HepG2 (cell line): ENCODE data around the gene NUDT7. TPM values are rescaled to one million over a fixed set of nuclear protein-coding genes. Genes with fewer than 3 reads are reported as not detected.

ENCODE experiments used
- AKAP8 ChIP-seq: sonication (generic); formaldehyde crosslinking; IDR thresholded peaks from 2 replicates; pipeline ENCODE4 v1.5.1; 2020; ENCODE audit warnings: mild to moderate bottlenecking, missing genetic modification reagents
- CENPT ChIP-seq: sonication (generic); formaldehyde crosslinking; IDR thresholded peaks from 2 replicates; pipeline ENCODE4 v1.8.0; 2022; ENCODE audit warnings: low read depth, mild to moderate bottlenecking, moderate library complexity, missing genetic modification reagents
- FOXA3 ChIP-seq: IDR thresholded peaks from 2 replicates; pipeline ENCODE4 v1.6.1; 2016; ENCODE audit warnings: missing genetic modification reagents, missing compliant biosample characterization
- HMG20A ChIP-seq: IDR thresholded peaks from 2 replicates; pipeline ENCODE4 v1.6.1; 2016; ENCODE audit warnings: borderline replicate concordance
- JDP2 ChIP-seq: sonication (generic); formaldehyde crosslinking; IDR thresholded peaks from 2 replicates; pipeline ENCODE4 v1.8.1; 2022; ENCODE audit warnings: missing genetic modification reagents, borderline replicate concordance
- MED1 ChIP-seq: sonication (generic); formaldehyde crosslinking; IDR thresholded peaks from 2 replicates; pipeline ENCODE4 v1.4.0; 2020; ENCODE audit warnings: missing genetic modification reagents
- NR2F2 ChIP-seq: IDR thresholded peaks from 2 replicates; pipeline ENCODE4 v1.6.1; 2012; ENCODE audit warnings: low read depth, inconsistent platforms, borderline replicate concordance
- PHF8 ChIP-seq: sonication (generic); formaldehyde crosslinking; IDR thresholded peaks from 2 replicates; pipeline ENCODE4 v1.5.0; 2020; ENCODE audit warnings: missing genetic modification reagents
- RFXANK ChIP-seq: IDR thresholded peaks from 2 replicates; pipeline ENCODE4 v1.6.1; 2016
- SMYD3 ChIP-seq: sonication (generic); formaldehyde crosslinking; IDR thresholded peaks from 2 replicates; pipeline ENCODE4 v1.8.1; 2023; ENCODE audit warnings: mild to moderate bottlenecking, missing genetic modification reagents
- SRY ChIP-seq: sonication (generic); formaldehyde crosslinking; IDR thresholded peaks from 2 replicates; pipeline ENCODE4 v1.8.0; 2022; ENCODE audit warnings: mild to moderate bottlenecking, missing genetic modification reagents
- STAG1 ChIP-seq: sonication (generic); formaldehyde crosslinking; IDR thresholded peaks from 2 replicates; pipeline ENCODE4 v1.4.0; 2020; ENCODE audit warnings: missing genetic modification reagents
- XBP1 ChIP-seq: sonication (generic); formaldehyde crosslinking; IDR thresholded peaks from 2 replicates; pipeline ENCODE4 v1.5.0; 2020; ENCODE audit warnings: missing genetic modification reagents
- ZNF253 ChIP-seq: sonication (generic); formaldehyde crosslinking; IDR thresholded peaks from 2 replicates; pipeline ENCODE4 v1.8.0; 2022; ENCODE audit warnings: mild to moderate bottlenecking, missing genetic modification reagents, borderline replicate concordance
- ZNF34 ChIP-seq: sonication (generic); formaldehyde crosslinking; IDR thresholded peaks from 2 replicates; pipeline ENCODE4 v1.4.0; 2020; ENCODE audit warnings: mild to moderate bottlenecking, missing genetic modification reagents, borderline replicate concordance
- ZNF567 ChIP-seq: sonication (generic); formaldehyde crosslinking; IDR thresholded peaks from 2 replicates; pipeline ENCODE4 v1.8.1; 2023; ENCODE audit warnings: mild to moderate bottlenecking, missing genetic modification reagents, borderline replicate concordance
- ZNF570 ChIP-seq: sonication (generic); formaldehyde crosslinking; IDR thresholded peaks from 2 replicates; pipeline ENCODE4 v1.4.0; 2020; ENCODE audit warnings: mild to moderate bottlenecking, missing genetic modification reagents, borderline replicate concordance
- ZNF605 ChIP-seq: sonication (generic); formaldehyde crosslinking; IDR thresholded peaks from 2 replicates; pipeline ENCODE4 v1.8.0; 2022; ENCODE audit warnings: mild to moderate bottlenecking, missing genetic modification reagents
- ZNF687 ChIP-seq: sonication (generic); formaldehyde crosslinking; IDR thresholded peaks from 2 replicates; pipeline ENCODE4 v1.5.1; 2020; ENCODE audit warnings: mild to moderate bottlenecking, missing genetic modification reagents, moderate library complexity
- ZNF740 ChIP-seq: sonication (generic); formaldehyde crosslinking; IDR thresholded peaks from 2 replicates; pipeline ENCODE4 v1.4.0; 2020; ENCODE audit warnings: missing genetic modification reagents
- ZNF770 ChIP-seq: sonication (generic); formaldehyde crosslinking; IDR thresholded peaks from 2 replicates; pipeline ENCODE4 v1.5.0; 2020; ENCODE audit warnings: mild to moderate bottlenecking, missing genetic modification reagents
- ZNF772 ChIP-seq: sonication (generic); formaldehyde crosslinking; IDR thresholded peaks from 2 replicates; pipeline ENCODE4 v1.5.0; 2020; ENCODE audit warnings: mild to moderate bottlenecking, missing genetic modification reagents
- ZNF781 ChIP-seq: sonication (generic); formaldehyde crosslinking; IDR thresholded peaks from 2 replicates; pipeline ENCODE4 v1.5.1; 2020; ENCODE audit warnings: borderline replicate concordance, mild to moderate bottlenecking, missing genetic modification reagents; ENCODE audit errors: not compliant biosample characterization
- ZSCAN5A ChIP-seq: sonication (generic); formaldehyde crosslinking; IDR thresholded peaks from 2 replicates; pipeline ENCODE4 v1.8.0; 2022; ENCODE audit warnings: mild to moderate bottlenecking, missing genetic modification reagents, borderline replicate concordance
- ZZZ3 ChIP-seq: sonication (generic); formaldehyde crosslinking; IDR thresholded peaks from 2 replicates; pipeline ENCODE4 v1.4.0; 2020; ENCODE audit warnings: missing genetic modification reagents, mild to moderate bottlenecking, borderline replicate concordance
- polyA plus RNA-seq, 8 experiments: library from polyadenylated mRNA; depleted of rRNA in 3 of 8; stranded (reverse) in 7 of 8; unstranded in 1 of 8; fragments of >200 nt; fragmentation: Illumina TruSeq in 4 of 8; extraction: Trizol in 4 of 8; gene quantifications; 2 replicates each; pipeline versions ENCODE4 v1.2.1 to v1.2.3, GENCODE V29; 2011 to 2016; ENCODE audit warnings: low read depth in 4 of 8, missing spikeins in 1 of 8, mixed read lengths in 1 of 8; ENCODE audit not compliant: insufficient read depth in 1 of 8
- total RNA-seq, 5 experiments: library from RNA; depleted of rRNA; stranded (reverse); fragments of >200 nt; fragmentation: Illumina TruSeq; extraction: Trizol; gene quantifications; 2 replicates each; pipeline ENCODE4 v1.2.3, GENCODE V29; 2016; ENCODE audit warnings: low read depth in 1 of 5

NUDT7 gene
- total and polyA plus RNA-seq, 2 of the 13 experiments (the other 11 are each of a cell fraction or from before 2014, with no cell fraction given), result 14.3 to 23.9 TPM

- TF ChIP-seq ZNF687 (CRISPR knock-in tag), result no peak
- peak; percentile 46; the same call in 1 of the 2 replicates for TF ChIP-seq NR2F2
- TF ChIP-seq ZNF740 (CRISPR knock-in tag), result no peak
- TF ChIP-seq FOXA3 (CRISPR knock-in tag), result peak; percentile 98
- TF ChIP-seq HMG20A (CRISPR knock-in tag), result peak; percentile 90
- peak; percentile 67; the same call in 1 of the 2 replicates for TF ChIP-seq ZSCAN5A
- no peak for TF ChIP-seq SRY (CRISPR knock-in tag)
- TF ChIP-seq CENPT (CRISPR knock-in tag), result no peak
- TF ChIP-seq ZNF253, result no peak
- TF ChIP-seq ZZZ3 (CRISPR knock-in tag), result no peak
- TF ChIP-seq MED1 (CRISPR knock-in tag), result peak; percentile 79
- TF ChIP-seq ZNF770 (CRISPR knock-in tag), result 0 out of 2 replicates have a peak, but pooled peaks have one; percentile 9
- no peak for TF ChIP-seq ZNF570 (CRISPR knock-in tag)
- no peak for TF ChIP-seq XBP1 (CRISPR knock-in tag)
- no peak for TF ChIP-seq JDP2 (CRISPR knock-in tag)
- no peak for TF ChIP-seq ZNF605 (CRISPR knock-in tag)
- no peak; the same call in 1 of the 2 replicates for TF ChIP-seq ZNF772 (CRISPR knock-in tag)
- TF ChIP-seq RFXANK (CRISPR knock-in tag), result no peak
- no peak for TF ChIP-seq ZNF781 (CRISPR knock-in tag)
- peak; percentile 14; the same call in 1 of the 2 replicates for TF ChIP-seq STAG1
- 0 out of 2 replicates have a peak, but pooled peaks have one; percentile 80 for TF ChIP-seq SMYD3 (CRISPR knock-in tag)
- no peak for TF ChIP-seq ZNF567 (CRISPR knock-in tag)
- TF ChIP-seq PHF8, result no peak
- TF ChIP-seq ZNF34 (CRISPR knock-in tag), result no peak
- no peak for TF ChIP-seq AKAP8 (CRISPR knock-in tag)
These were observed 14.6 kb downstream of the NUDT7 start (continued) for GRCh38 chr16:77736879-77737278.
